ENCODE measurements around the gene CYTL1. TPM values are rescaled to one million over a fixed set of nuclear protein-coding genes. Genes with fewer than 3 reads are reported as not detected.

CYTL1 gene
- total RNA-seq, 1 experiment from 2014 or later: not detected

- DNase-seq (ENCODE audit: extremely low read depth, low read depth): no peak
Observed at GRCh38 chr4:4980621-4981230, 38.5 kb downstream of the CYTL1 start.

- no peak for DNase-seq (ENCODE audit: extremely low read depth, low read depth)
Observed at GRCh38 chr4:4979971-4980370, 39.3 kb downstream of the CYTL1 start.

GRCh38 chr4:4974727-4975126 is 44.5 kb downstream of the CYTL1 start:
- no peak for DNase-seq (ENCODE audit: extremely low read depth, low read depth)

GRCh38 chr4:4971796-4972195 is 47.5 kb downstream of the CYTL1 start:
- no peak for DNase-seq (ENCODE audit: extremely low read depth, low read depth)

GRCh38 chr4:4969298-4969697 is 50.0 kb downstream of the CYTL1 start:
- DNase-seq (ENCODE audit: extremely low read depth, low read depth): peak; percentile 67

- peak; percentile 55 for DNase-seq (ENCODE audit: extremely low read depth, low read depth)
Observed at GRCh38 chr4:4968161-4968725, 51.0 kb downstream of the CYTL1 start.

Other genes starting within 250 kb of the CYTL1 start
- gene MSX1, start 159.8 kb downstream of the CYTL1 start, total RNA-seq (2014; rRNA removed; shearing (Covaris generic)): 6.3 TPM in 2 replicates
- gene STK32B, start 32.0 kb upstream of the CYTL1 start, total RNA-seq (2014; rRNA removed; shearing (Covaris generic)): 1.5 and 1.6 TPM in 2 replicates